GM12873 (cell line): ENCODE results near the gene PEX16.

Experiments used
- CTCF ChIP-seq: IDR thresholded peaks from 2 replicates; pipeline ENCODE4 v1.5.1; 2012; ENCODE audit warnings: low read depth, mild to moderate bottlenecking, moderate library complexity, low read length, control low read depth; ENCODE audit not compliant: insufficient read depth; ENCODE audit errors: missing control alignments

The PEX16 gene

GRCh38 chr11:45889555-45889954 lies 28.1 kb downstream of the PEX16 start:
- TF ChIP-seq CTCF: no peak

- TF ChIP-seq CTCF: no peak
These were observed 30.1 kb downstream of the PEX16 start for GRCh38 chr11:45887587-45887986.

GRCh38 chr11:45886816-45887520 lies 30.7 kb downstream of the PEX16 start:
- TF ChIP-seq CTCF: no peak

- TF ChIP-seq CTCF: no peak
These were observed 31.6 kb downstream of the PEX16 start for GRCh38 chr11:45885921-45886721.

GRCh38 chr11:45885274-45885920 lies 32.3 kb downstream of the PEX16 start, which contains the start of gene MAPK8IP1:
TSS of gene MAPK8IP1 (plus strand) at chr11:45885651. CDS start at chr11:45885821, 170 bp downstream.
- TF ChIP-seq CTCF: no peak

- TF ChIP-seq CTCF: no peak
These were observed 33.0 kb downstream of the PEX16 start for GRCh38 chr11:45884596-45885185.
